ENCODE measurements around the gene C9orf85. TPM values are rescaled to one million over a fixed set of nuclear protein-coding genes. Genes with fewer than 3 reads are reported as not detected.

C9orf85 gene
- total and polyA plus RNA-seq, 2 of the 8 experiments (the other 6 are each of a cell fraction or from before 2014, with no cell fraction given): 6.3 to 14.5 TPM

- Histone ChIP-seq H3K23ac (ENCODE audit: insufficient read length) (no peak overlapping the region), H3K36me3 (ENCODE audit: control insufficient read depth in 2 of 4, insufficient read depth in 4 of 4, low read length in 3 of 4) (no peaks in the 10 kb centered on the region), H4K8ac (ENCODE audit: extremely low read depth, insufficient read depth, low read length) (no peak overlapping the region), H3K23me2 (ENCODE audit: low read depth, low read length) (no peaks in the 10 kb centered on the region), H3K18ac (ENCODE audit: extremely low read depth, low read length) (no peak overlapping the region), H4K20me1 (replicated peaks in 1 of 2; ENCODE audit: control insufficient read depth in 1 of 2, insufficient read depth in 2 of 2, low read length in 2 of 2) (no peaks in the 10 kb centered on the region), H2BK120ac (replicated peaks; ENCODE audit: low read depth, low read length) (no peak overlapping the region), H2BK15ac (ENCODE audit: low read length) (no peak overlapping the region), H3K4me3 (ENCODE audit: extremely low read depth in 1 of 4, insufficient read depth in 2 of 4, low read depth in 3 of 4, low read length in 4 of 4) (no peak overlapping the region), H3K4ac (replicated peaks; ENCODE audit: insufficient read length, low read depth, low read length) (no peak overlapping the region), H3K27ac (ENCODE audit: low read depth, low read length) (no peak overlapping the region), H2BK12ac (ENCODE audit: low read depth, low read length) (no peak overlapping the region), H2AFZ (ENCODE audit: low read length) (no peak overlapping the region), H3K79me1 (ENCODE audit: low read depth, low read length) (no peaks in the 10 kb centered on the region; the same call in 1 of the 2 replicates), H2BK5ac (ENCODE audit: low read depth, low read length) (no peak overlapping the region), H3K79me2 (ENCODE audit: control insufficient read depth in 1 of 2, insufficient read depth in 2 of 2, low read length in 2 of 2) (peaks cover 2 to 73% of the 10 kb centered on the region in 2 experiments; a peak in 3 of 4 replicates), H3K4me1 (replicated peaks in 1 of 4; ENCODE audit: control insufficient read depth in 3 of 4, insufficient read depth in 4 of 4, low read length in 3 of 4) (peaks cover 0 to 11% (median 3%) of the 10 kb centered on the region in 4 experiments; a peak in 3 of 7 replicates), H3K9ac (replicated peaks in 1 of 4; ENCODE audit: extremely low read depth in 1 of 4, low read depth in 3 of 4, low read length in 3 of 4) (no peak overlapping the region), H3K14ac (ENCODE audit: insufficient read length) (no peak overlapping the region), H2AK5ac (ENCODE audit: low read depth, low read length) (no peak overlapping the region), H4K5ac (ENCODE audit: insufficient read length, low read depth, low read length) (no peak overlapping the region), H3K27me3 (replicated peaks in 1 of 4; ENCODE audit: control insufficient read depth in 3 of 4, extremely low read depth in 1 of 4, insufficient read depth in 3 of 4, low read length in 3 of 4) (no peaks in the 10 kb centered on the region), H4K91ac (replicated peaks; ENCODE audit: insufficient read length, low read length) (no peak overlapping the region), H2BK20ac (ENCODE audit: low read length) (no peak overlapping the region), H3K4me2 (ENCODE audit: insufficient read depth in 1 of 2, low read depth in 2 of 2, low read length in 2 of 2) (no peak overlapping the region), H3K9me3 (ENCODE audit: insufficient read depth in 2 of 2, low read depth in 1 of 2, low read length in 1 of 2) (no peaks in the 10 kb centered on the region), H3K56ac (replicated peaks; ENCODE audit: insufficient read length, low read depth, low read length) (no peak overlapping the region)
- no peak for FAIRE-seq
- ChIA-PET CTCF (ENCODE audit: partially characterized antibody) (interaction anchor here (1.0 to 1.6 kb wide), 4 partner anchors 8 to 97 kb away, joined by 3 to 5 read pairs (median 4); no protein-coding TSS in a partner anchor), POLR2A (ENCODE audit: partially characterized antibody) (interaction anchor here (4.0 kb wide), 1 partner anchor 18 kb away, joined by 25 read pairs; the partner anchor contains the start of genes ABHD17B and C9orf85)
- no peak for DNase-seq (ENCODE audit: low read depth in 1 of 2, low spot score in 2 of 2)
- WGBS, 2 experiments (ENCODE audit: extremely low coverage in 1 of 2, insufficient coverage in 1 of 2, insufficient read length in 1 of 2, insufficient replicate concordance in 2 of 2, low coverage in 1 of 2, low lambda C conversion rate in 2 of 2, missing lambda C conversion rate in 1 of 2): 87% methylated on average over 1 of the region's 1 CpG; no CpG with 5 or more reads in 1 of the 2 experiments
- TF ChIP-seq SRF (IDR thresholded peaks at IDR 0.05; ENCODE audit: low read depth, low read length) (no peak), CBX8 (IDR thresholded peaks at IDR 0.05; ENCODE audit: borderline replicate concordance, low read depth, low read length) (no peak), EP300 (IDR thresholded peaks at IDR 0.05; ENCODE audit: borderline replicate concordance in 1 of 2, low read depth in 2 of 2, low read length in 2 of 2) (no peak), YY1 (IDR thresholded peaks at IDR 0.05; ENCODE audit: low read depth, low read length) (no peak), SIX5 (IDR thresholded peaks at IDR 0.05; ENCODE audit: low read depth, low read length) (no peak), RNF2 (IDR thresholded peaks at IDR 0.05; ENCODE audit: borderline replicate concordance, low read depth, low read length, missing control alignments, poor library complexity, severe bottlenecking) (no peak), CREB1 (IDR thresholded peaks at IDR 0.05) (no peak), NANOG (IDR thresholded peaks at IDR 0.05; ENCODE audit: insufficient read depth, low read depth, low read length, poor library complexity, severe bottlenecking) (no peak), ATF2 (IDR thresholded peaks at IDR 0.05; ENCODE audit: low read length) (no peak), SP4 (IDR thresholded peaks at IDR 0.05; ENCODE audit: low read length) (no peak), SP1 (IDR thresholded peaks at IDR 0.05; ENCODE audit: low read depth, low read length) (no peak), BCL11A (IDR thresholded peaks at IDR 0.05; ENCODE audit: low read depth in 2 of 2, low read length in 2 of 2) (no peak), HDAC6 (IDR thresholded peaks at IDR 0.05; ENCODE audit: low read depth, low read length) (no peak)
Observed at GRCh38 chr9:71928376-71928775, 16.9 kb downstream of the C9orf85 start.
